GM19023 (cell line): Measurements from ENCODE around the gene TMEM52.
"Not testable (repeated sequence)": the region's sequence is repeated elsewhere in the genome, so short reads cannot be mapped to it uniquely, and the experiment has no call there.

Experiments
- ATAC-seq: cut with Tn5 transposase; IDR thresholded peaks from one replicate; pipeline ENCODE4 v1.9.1; 2021; ENCODE audit warnings: mild to moderate bottlenecking, moderate library complexity; ENCODE audit not compliant: unreplicated experiment

Gene TMEM52

GRCh38 chr1:1895456-1896336 lies 23.4 kb downstream of the TMEM52 start:
- ATAC-seq = no peak

DNA sequence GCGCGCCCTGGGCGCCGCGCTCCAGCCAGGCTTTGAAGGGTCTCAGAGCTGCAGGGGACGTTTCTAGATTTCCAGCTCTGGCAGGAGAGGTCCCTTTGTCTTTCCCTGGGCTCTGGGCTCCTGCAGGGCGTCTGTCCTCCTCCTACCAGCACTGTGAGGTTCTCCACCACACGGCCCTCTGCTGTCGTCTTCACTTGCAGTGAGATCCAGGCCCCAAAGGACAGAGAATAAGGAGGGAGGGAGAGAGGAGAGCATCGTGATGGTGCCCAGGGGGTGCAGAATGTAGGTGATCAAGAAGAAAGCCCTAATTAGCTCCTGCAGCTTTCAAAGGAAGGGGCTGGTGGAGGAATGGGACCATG lies 24.0 kb downstream of the TMEM52 start:
- ATAC-seq = no peak

DNA sequence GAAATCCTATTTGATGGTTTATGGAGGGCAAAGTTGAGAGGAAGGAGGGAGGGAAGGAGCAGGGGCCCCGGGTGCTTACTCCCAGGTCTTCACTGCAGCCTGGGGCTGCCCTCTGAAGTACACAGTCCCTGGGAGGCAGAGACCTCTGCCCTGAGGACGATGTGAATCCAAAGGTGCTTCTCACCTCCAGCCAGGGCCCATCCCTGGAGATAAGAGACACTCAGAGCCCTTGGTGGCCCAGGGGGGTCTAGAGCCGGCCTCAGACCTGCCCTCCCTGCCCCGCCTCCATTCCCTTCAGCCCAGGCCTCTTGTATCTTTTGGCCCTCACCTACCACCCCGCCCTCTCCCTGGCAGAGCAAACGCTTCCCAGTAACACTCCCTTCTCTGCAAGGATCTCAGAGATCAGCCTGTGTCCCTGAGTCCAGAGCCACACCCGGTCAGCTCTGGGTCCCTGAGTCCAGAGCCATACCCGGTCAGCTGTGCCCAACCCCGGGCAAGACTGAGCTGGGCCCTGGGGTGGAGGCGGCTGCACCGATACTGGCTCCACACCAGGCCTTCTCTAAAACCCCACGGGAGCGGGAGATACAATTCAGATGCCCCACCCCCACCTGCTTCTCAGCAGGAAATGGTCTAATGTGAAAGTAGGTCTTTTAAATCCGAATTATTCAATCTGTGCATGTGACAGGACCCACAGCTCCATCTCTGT lies 24.6 kb downstream of the TMEM52 start:
- no peak for ATAC-seq

GRCh38 chr1:1893997-1894353 lies 25.1 kb downstream of the TMEM52 start:
- no peak for ATAC-seq

- no peak for ATAC-seq
Measured at GRCh38 chr1:1893291-1893985, 25.6 kb downstream of the TMEM52 start.

- ATAC-seq = no peak
Measured at GRCh38 chr1:1892763-1893120, 26.3 kb downstream of the TMEM52 start.

- no peak for ATAC-seq
Measured at GRCh38 chr1:1892079-1892762, 26.9 kb downstream of the TMEM52 start.

GRCh38 chr1:1891349-1892078 lies 27.6 kb downstream of the TMEM52 start:
- ATAC-seq = no peak

GRCh38 chr1:1890506-1891348 lies 28.4 kb downstream of the TMEM52 start, which contains the start of gene GNB1:
TSS of gene GNB1 (minus strand) at chr1:1891087. CDS start at chr1:1825453, 65,634 bp downstream.
- peak; percentile 61 for ATAC-seq

- ATAC-seq = peak; percentile 35
Measured at GRCh38 chr1:1889847-1890505, 29.1 kb downstream of the TMEM52 start.

GRCh38 chr1:1889090-1889750 lies 29.9 kb downstream of the TMEM52 start:
- ATAC-seq = no peak

- ATAC-seq = not testable (repeated sequence)
Measured at GRCh38 chr1:1883890-1884289, 35.2 kb downstream of the TMEM52 start.

GRCh38 chr1:1883092-1883873 lies 35.8 kb downstream of the TMEM52 start:
- ATAC-seq = no peak

GRCh38 chr1:1881727-1882126 lies 37.4 kb downstream of the TMEM52 start:
- no peak for ATAC-seq

DNA sequence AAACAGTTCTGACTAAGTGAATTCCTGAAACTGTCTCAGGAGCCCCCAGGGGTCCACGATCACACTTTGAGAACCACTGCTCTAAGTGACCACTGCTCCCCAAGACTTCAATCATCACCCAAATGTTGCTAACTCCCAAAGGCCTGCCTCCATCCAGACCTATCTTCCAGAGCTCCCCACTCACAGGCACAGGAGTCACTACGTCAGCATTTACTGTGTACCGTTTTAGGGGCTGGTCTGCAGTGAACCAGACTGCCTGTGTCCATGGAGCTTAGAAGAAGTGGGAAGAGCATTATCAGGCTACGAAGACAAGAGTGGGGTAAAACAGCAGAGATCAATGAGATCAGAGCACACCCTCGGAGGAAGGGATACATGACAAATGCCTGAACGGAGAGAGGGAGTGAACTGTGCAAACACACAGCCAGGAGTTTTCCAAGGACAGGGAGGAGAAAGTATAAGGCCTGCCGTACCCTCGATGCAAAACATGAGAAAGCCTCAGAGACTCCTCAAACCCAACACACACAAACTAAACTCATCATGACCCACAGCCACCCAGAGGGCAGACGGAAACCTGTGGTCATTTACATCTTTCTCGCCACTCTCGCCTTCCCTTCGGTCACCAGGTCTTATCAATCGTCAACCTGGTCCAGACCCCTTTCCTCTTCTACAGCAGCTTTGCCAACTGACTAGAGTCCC lies 38.3 kb downstream of the TMEM52 start:
- ATAC-seq = no peak

DNA sequence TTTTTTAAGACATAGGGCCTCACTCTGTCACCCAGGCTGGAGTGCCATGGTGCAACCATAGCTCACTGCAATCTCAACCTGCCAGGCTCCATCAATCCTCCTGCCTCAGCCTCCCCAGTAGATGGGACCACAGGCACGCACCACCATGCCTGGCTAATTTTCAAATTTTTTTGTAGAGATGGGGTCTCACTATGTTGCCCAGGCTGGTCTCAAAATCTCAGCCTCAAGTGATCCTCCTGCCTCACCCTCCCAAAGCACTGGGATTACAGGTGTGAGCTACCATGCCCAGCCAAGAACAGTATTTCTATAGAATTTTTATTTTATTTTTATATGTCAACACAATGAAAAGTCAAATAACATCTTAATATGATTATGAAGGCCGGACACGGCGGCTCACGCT lies 39.1 kb downstream of the TMEM52 start:
- no peak for ATAC-seq

DNA sequence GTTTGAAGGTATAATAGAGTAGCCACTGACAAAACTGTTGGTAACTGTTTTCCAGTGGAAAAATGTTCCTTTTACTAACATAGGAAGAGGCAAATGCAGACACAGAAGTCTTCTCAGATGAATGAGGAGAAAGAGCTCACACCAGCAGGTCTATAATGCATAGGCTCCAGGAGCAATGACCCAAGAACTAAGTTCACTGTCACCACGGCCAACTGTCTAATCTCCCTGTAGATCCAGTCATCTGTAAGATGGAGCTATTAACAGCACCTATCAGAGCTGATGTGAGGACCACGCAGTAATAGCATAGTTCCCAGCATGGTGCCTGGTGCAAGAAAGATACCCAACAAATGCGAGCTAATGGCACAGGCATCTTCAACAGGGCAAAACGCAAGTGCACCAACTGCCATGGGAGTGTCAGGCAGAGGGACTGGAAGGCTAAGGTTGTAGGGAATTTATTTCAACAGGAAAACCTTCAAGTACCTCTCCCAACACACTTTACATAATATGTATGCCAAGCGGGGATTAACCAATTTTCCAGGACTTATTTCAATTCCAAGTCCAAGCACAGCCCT lies 41.1 kb downstream of the TMEM52 start:
- no peak for ATAC-seq
